CD14-positive monocyte (primary cell): Measurements from ENCODE around the gene ECEL1. TPM values are rescaled to one million over a fixed set of nuclear protein-coding genes. Genes with fewer than 3 reads are reported as not detected.
"Not testable (repeated sequence)": the region's sequence is repeated elsewhere in the genome, so short reads cannot be mapped to it uniquely, and the experiment has no call there.

Experiments used
- DNase-seq, 3 donors: peaks; one replicate each; pipeline ENCODE4 v3.0.0-alpha.2; 2011 to 2022
- H2AFZ ChIP-seq: 2 replicates; pipeline ENCODE4 v1.6.0; 2012; ENCODE audit warnings: mild to moderate bottlenecking, low read depth, low read length, inconsistent platforms; ENCODE audit not compliant: insufficient read depth, poor library complexity, severe bottlenecking
- H3K27ac ChIP-seq, 2 donors: 1 replicate in 1 of 2; 2 replicates in 1 of 2; pipeline ENCODE4 v1.5.1; 2012 to 2013; ENCODE audit warnings: low read length in 2 of 2, control low read depth in 1 of 2, inconsistent platforms in 1 of 2, low read depth in 1 of 2, mild to moderate bottlenecking in 1 of 2
- H3K27me3 ChIP-seq, 2 donors: one replicate each; pipeline versions ENCODE4 v1.6.0 to v1.6.1; 2011 to 2013; ENCODE audit warnings: low read length in 2 of 2; ENCODE audit not compliant: control insufficient read depth in 2 of 2, insufficient read depth in 2 of 2
- H3K36me3 ChIP-seq, 2 donors: replicated peaks in 1 of 2; 1 replicate in 1 of 2; 2 replicates in 1 of 2; pipeline versions ENCODE4 v1.5.1 to v1.6.1; 2012 to 2013; ENCODE audit warnings: low read length in 2 of 2, control low read depth in 1 of 2, inconsistent platforms in 1 of 2, mild to moderate bottlenecking in 1 of 2; ENCODE audit not compliant: insufficient read depth in 2 of 2, control insufficient read depth in 1 of 2
- H3K4me1 ChIP-seq, 2 donors: 1 replicate in 1 of 2; 2 replicates in 1 of 2; pipeline versions ENCODE4 v1.5.1 to v1.6.1; 2012 to 2013; ENCODE audit warnings: low read length in 2 of 2, control low read depth in 1 of 2, inconsistent platforms in 1 of 2, mild to moderate bottlenecking in 1 of 2, moderate library complexity in 1 of 2; ENCODE audit not compliant: insufficient read depth in 2 of 2, control insufficient read depth in 1 of 2
- H3K4me2 ChIP-seq: replicated peaks from 2 replicates; pipeline ENCODE3; 2012; ENCODE audit warnings: low read length, moderate library complexity, mild to moderate bottlenecking; ENCODE audit not compliant: poor library complexity, severe bottlenecking; ENCODE audit errors: extremely low read depth
- H3K4me3 ChIP-seq, 3 experiments: fragments of 200-600 bp in 1 of 3; sonication (generic) in 1 of 3; replicated peaks in 1 of 3; 1 replicate in 2 of 3; 2 replicates in 1 of 3; pipeline ENCODE4 v1.5.1; 2011 to 2013; ENCODE audit warnings: low read length in 3 of 3, mild to moderate bottlenecking in 3 of 3, control low read depth in 2 of 3, low read depth in 2 of 3, inconsistent platforms in 1 of 3, moderate library complexity in 1 of 3
- H3K79me2 ChIP-seq: 2 replicates; pipeline ENCODE4 v1.6.0; 2012; ENCODE audit warnings: mild to moderate bottlenecking, control low read depth, inconsistent platforms, low read length, moderate library complexity; ENCODE audit not compliant: insufficient read depth
- H3K9ac ChIP-seq: 2 replicates; pipeline ENCODE4 v1.6.0; 2017; ENCODE audit warnings: low read length, mild to moderate bottlenecking; ENCODE audit not compliant: insufficient read depth, poor library complexity, severe bottlenecking
- H3K9me3 ChIP-seq, 2 donors: replicated peaks in 1 of 2; 1 replicate in 1 of 2; 2 replicates in 1 of 2; pipeline versions ENCODE4 v1.5.1 to v1.6.1; 2012 to 2013; ENCODE audit warnings: low read length in 2 of 2, control low read depth in 1 of 2; ENCODE audit not compliant: control insufficient read depth in 1 of 2, insufficient read depth in 1 of 2
- H4K20me1 ChIP-seq: 2 replicates; pipeline ENCODE4 v1.6.0; 2012; ENCODE audit warnings: mild to moderate bottlenecking, low read length, control low read depth, moderate library complexity; ENCODE audit not compliant: insufficient read depth
- H3K27ac Mint-ChIP-seq, 7 donors: one replicate each; pipeline ENCODE4 v1.8.0; 2020; ENCODE audit warnings: mild to moderate bottlenecking in 7 of 7, mixed read lengths in 7 of 7, moderate library complexity in 6 of 7, inconsistent platforms in 2 of 7
- H3K27me3 Mint-ChIP-seq, 3 donors: one replicate each; pipeline ENCODE4 v1.8.0; 2021 to 2022; ENCODE audit warnings: low read depth in 3 of 3, mild to moderate bottlenecking in 3 of 3, mixed read lengths in 3 of 3, moderate library complexity in 3 of 3, inconsistent platforms in 1 of 3
- H3K36me3 Mint-ChIP-seq, 2 donors: one replicate each; pipeline ENCODE4 v1.8.0; 2020; ENCODE audit warnings: mixed read lengths in 2 of 2, inconsistent platforms in 1 of 2, mild to moderate bottlenecking in 1 of 2
- H3K4me1 Mint-ChIP-seq: one replicate; pipeline ENCODE4 v1.8.0; 2020; ENCODE audit warnings: mild to moderate bottlenecking, mixed read lengths
- H3K4me3 Mint-ChIP-seq, 2 donors: one replicate each; pipeline ENCODE4 v1.8.0; 2020; ENCODE audit warnings: mild to moderate bottlenecking in 2 of 2, mixed read lengths in 2 of 2, moderate library complexity in 1 of 2
- H3K9me3 Mint-ChIP-seq, 7 donors: one replicate each; pipeline ENCODE4 v1.8.0; 2020 to 2022; ENCODE audit warnings: mixed read lengths in 7 of 7, mild to moderate bottlenecking in 6 of 7, moderate library complexity in 6 of 7, inconsistent platforms in 2 of 7
- CTCF ChIP-seq: fragments of 200-600 bp; IDR thresholded peaks from one replicate; pipeline ENCODE4 v1.8.0; 2022; ENCODE audit warnings: antibody characterized with exemption, mild to moderate bottlenecking
- WGBS: methylation state at CpG from one replicate; pipeline ENCODE4 v1.1.5; 2013; ENCODE audit warnings: missing lambda C conversion rate; ENCODE audit not compliant: insufficient coverage; 5-methylcytosine and 5-hydroxymethylcytosine counted together
- intact Hi-C, 2 donors: fragments of 100-400 bp; cut with micrococcal nuclease; formaldehyde crosslinking; loops; one replicate each; pipeline versions ENCODE4 v1.15.0 to v1.15.1; 2023
- polyA plus RNA-seq, 3 donors: library from polyadenylated mRNA; depleted of rRNA in 1 of 3; unstranded in 2 of 3; stranded (reverse) in 1 of 3; fragments of 300-500 nt in 2 of 3; fragments of >200 nt in 1 of 3; fragmentation: Illumina TruSeq in 2 of 3; gene quantifications; 1 replicate in 2 of 3; 2 replicates in 1 of 3; pipeline ENCODE4 v1.2.3, GENCODE V29; 2012 to 2021

Gene ECEL1
- polyA plus RNA-seq, 3 donors: not detected

GRCh38 chr2:232444409-232445148 lies 43.1 kb downstream of the ECEL1 start:
- Mint-ChIP-seq H3K9me3 (no peaks in the 10 kb centered on the region), H3K4me3 (no peak overlapping the region), H3K36me3 (no peaks in the 10 kb centered on the region), H3K27me3 (peaks cover 0 to 7% (median 3%) of the 10 kb centered on the region in 3 donors), H3K4me1 (peaks cover 3% of the 10 kb centered on the region), H3K27ac (no peak overlapping the region)
- Histone ChIP-seq H3K36me3 (no peaks in the 10 kb centered on the region), H3K79me2 (no peaks in the 10 kb centered on the region), H3K9ac (no peak overlapping the region), H3K27me3 (no peaks in the 10 kb centered on the region), H3K9me3 (no peaks in the 10 kb centered on the region), H3K4me3 (no peak overlapping the region), H2AFZ (no peak overlapping the region), H4K20me1 (no peaks in the 10 kb centered on the region), H3K4me2 (no peak overlapping the region), H3K27ac (no peak overlapping the region), H3K4me1 (no peaks in the 10 kb centered on the region)
- TF ChIP-seq CTCF: peak; percentile 76
- WGBS: 75% methylated on average over 15 of the region's 21 CpGs
- intact Hi-C loops: no loop called here
- DNase-seq: peak; percentile 47 to 69 (median 49)

DNA sequence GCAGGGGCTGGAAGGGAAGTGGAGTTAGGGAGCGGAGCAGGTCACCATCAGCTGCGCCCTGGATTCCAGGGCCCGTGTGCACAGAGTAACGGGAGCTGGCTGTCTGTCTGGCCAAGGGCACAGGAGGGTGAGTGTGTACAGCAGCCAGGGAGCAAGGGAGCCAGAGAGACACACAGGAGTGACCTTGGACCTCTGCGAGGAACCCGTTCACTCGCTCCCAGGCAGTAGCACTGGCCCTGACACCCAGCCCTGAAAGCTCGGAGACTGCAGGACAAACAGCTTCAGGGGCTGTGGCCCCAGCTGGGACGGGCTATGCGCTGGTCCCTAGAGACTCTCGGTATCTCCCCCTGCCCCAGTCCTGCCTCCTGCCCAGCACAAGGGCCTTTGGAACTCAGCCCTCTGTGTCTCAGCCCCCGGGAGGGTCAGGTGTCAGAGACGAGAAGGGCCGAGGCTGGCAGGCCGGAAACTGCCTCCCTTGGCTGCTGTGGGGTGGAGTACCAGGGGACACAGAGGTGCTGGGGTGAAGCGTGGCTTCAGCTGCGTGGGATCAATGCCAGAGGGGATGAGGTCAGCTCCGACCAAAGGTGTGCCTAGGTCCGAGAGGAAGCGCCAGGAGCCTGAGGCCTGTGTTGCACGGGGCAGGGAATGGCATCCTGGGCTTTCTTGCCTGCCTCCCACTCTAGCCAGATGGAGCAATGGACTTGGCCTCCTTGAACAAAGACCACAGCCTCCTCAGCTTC lies 43.8 kb downstream of the ECEL1 start:
- WGBS: 90% methylated on average over 9 of the region's 21 CpGs
- H3K79me2 ChIP-seq, H3K36me3 Mint-ChIP-seq, H3K4me3 ChIP-seq, H3K9me3 Mint-ChIP-seq, H3K4me1 Mint-ChIP-seq, H3K27me3 ChIP-seq, H3K4me3 Mint-ChIP-seq, intact Hi-C loops, H3K9ac ChIP-seq, H2AFZ ChIP-seq, H4K20me1 ChIP-seq, DNase-seq, H3K4me2 ChIP-seq, H3K9me3 ChIP-seq, H3K27ac ChIP-seq, H3K4me1 ChIP-seq, H3K36me3 ChIP-seq: not testable (repeated sequence)
- H3K27me3 Mint-ChIP-seq: peaks cover 0 to 10% (median 3%) of the 10 kb centered on the region in 3 donors
- H3K27ac Mint-ChIP-seq: peak overlapping the region in 1 of 7 donors; percentile 3

GRCh38 chr2:232443047-232443446 lies 44.6 kb downstream of the ECEL1 start:
- H3K9me3 ChIP-seq, DNase-seq, H3K36me3 Mint-ChIP-seq, H3K27me3 ChIP-seq, H3K27ac ChIP-seq, H3K9ac ChIP-seq, H3K4me3 ChIP-seq, H3K4me2 ChIP-seq, H3K4me1 Mint-ChIP-seq, H3K9me3 Mint-ChIP-seq, H3K4me1 ChIP-seq, H3K36me3 ChIP-seq, H3K4me3 Mint-ChIP-seq, H3K79me2 ChIP-seq, H4K20me1 ChIP-seq, H3K27ac Mint-ChIP-seq, H2AFZ ChIP-seq, intact Hi-C loops: not testable (repeated sequence)
- WGBS: 100% methylated on average over 1 of the region's 13 CpGs
- H3K27me3 Mint-ChIP-seq: peaks cover 0 to 10% (median 5%) of the 10 kb centered on the region in 3 donors

DNA sequence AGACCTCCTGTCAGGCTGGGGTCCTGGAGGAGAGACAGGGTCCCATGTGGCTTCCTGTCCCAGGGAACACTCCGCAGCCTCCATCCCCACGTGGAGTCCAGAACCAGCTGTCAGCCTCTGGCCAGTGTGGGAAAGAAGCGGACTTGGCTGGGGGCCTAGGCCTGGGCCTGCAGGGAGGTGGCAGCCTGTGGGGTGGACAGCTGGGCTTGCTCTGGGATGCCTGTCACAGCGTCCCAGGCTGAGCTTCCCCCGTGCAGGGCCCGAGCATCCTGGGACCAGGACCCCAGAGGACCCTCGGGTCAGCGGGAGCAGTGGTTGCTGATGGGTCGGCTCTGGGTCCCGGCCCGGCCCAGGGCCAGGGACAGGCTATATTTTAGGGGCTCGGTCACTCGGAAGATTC lies 45.2 kb downstream of the ECEL1 start:
- H3K27ac Mint-ChIP-seq, H3K27ac ChIP-seq, H3K9me3 Mint-ChIP-seq, H4K20me1 ChIP-seq, H3K36me3 Mint-ChIP-seq, H3K4me3 Mint-ChIP-seq, H3K4me3 ChIP-seq, H3K79me2 ChIP-seq, H3K4me1 Mint-ChIP-seq, intact Hi-C loops, H3K4me2 ChIP-seq, DNase-seq, H3K9ac ChIP-seq, H3K36me3 ChIP-seq, H2AFZ ChIP-seq, H3K27me3 ChIP-seq, H3K9me3 ChIP-seq, H3K4me1 ChIP-seq: not testable (repeated sequence)
- 96% methylated on average over 7 of the region's 13 CpGs for WGBS
- peaks cover 0 to 10% (median 5%) of the 10 kb centered on the region in 3 donors for H3K27me3 Mint-ChIP-seq
